DOHH2 (cell line): Measurements from ENCODE around the gene MTLN.
"Not testable (repeated sequence)": the region's sequence is repeated elsewhere in the genome, so short reads cannot be mapped to it uniquely, and the experiment has no call there.

Experiments used
- H3F3A ChIP-seq: fragments of 200-600 bp; sonication (generic), shearing (Covaris generic); 2 replicates; pipeline ENCODE4 v1.6.0; 2016; ENCODE audit warnings: antibody characterized with exemption, mild to moderate bottlenecking; ENCODE audit not compliant: control insufficient read depth, insufficient read depth
- H3K27ac ChIP-seq: fragments of 200-600 bp; sonication (generic); 2 replicates; pipeline ENCODE4 v1.5.1; 2014; ENCODE audit warnings: low read depth, mild to moderate bottlenecking, low read length, moderate library complexity
- H3K27me3 ChIP-seq: fragments of 200-600 bp; sonication (generic); 2 replicates; pipeline ENCODE4 v1.6.1; 2014; ENCODE audit warnings: mild to moderate bottlenecking, low read length, mixed read lengths; ENCODE audit not compliant: control insufficient read depth
- H3K36me3 ChIP-seq: fragments of 200-600 bp; sonication (generic); 2 replicates; pipeline ENCODE4 v1.6.1; 2014; ENCODE audit warnings: mild to moderate bottlenecking, low read length, moderate library complexity, mixed read lengths; ENCODE audit not compliant: control insufficient read depth
- H3K4me1 ChIP-seq: fragments of 200-600 bp; sonication (generic); 2 replicates; pipeline ENCODE4 v1.6.1; 2014; ENCODE audit warnings: mild to moderate bottlenecking, low read length, mixed read lengths; ENCODE audit not compliant: control insufficient read depth
- H3K4me2 ChIP-seq: fragments of 200-600 bp; sonication (generic); 2 replicates; pipeline ENCODE4 v1.6.0; 2014; ENCODE audit warnings: mild to moderate bottlenecking, low read length, moderate library complexity
- H3K4me3 ChIP-seq: fragments of 200-600 bp; sonication (generic); 2 replicates; pipeline ENCODE4 v1.5.1; 2014; ENCODE audit warnings: mild to moderate bottlenecking, low read length, mixed read lengths
- H3K79me2 ChIP-seq: fragments of 200-600 bp; sonication (generic); 2 replicates; pipeline ENCODE4 v1.6.1; 2014; ENCODE audit warnings: mild to moderate bottlenecking, low read length, mixed read lengths; ENCODE audit not compliant: control insufficient read depth
- H3K9me2 ChIP-seq: fragments of 200-600 bp; sonication (generic); replicated peaks from 2 replicates; pipeline ENCODE4 v1.6.1; 2014; ENCODE audit warnings: mild to moderate bottlenecking, low read length, mixed read lengths; ENCODE audit not compliant: control insufficient read depth
- H3K9me3 ChIP-seq: fragments of 200-600 bp; sonication (generic); 2 replicates; pipeline ENCODE4 v1.6.1; 2014; ENCODE audit warnings: antibody characterized with exemption, low read length, mixed read lengths; ENCODE audit not compliant: control insufficient read depth, insufficient read depth
- H4K20me1 ChIP-seq: fragments of 200-600 bp; sonication (generic); 2 replicates; pipeline ENCODE4 v1.6.0; 2014; ENCODE audit warnings: low read depth, mild to moderate bottlenecking, antibody characterized with exemption, low read length, moderate library complexity; ENCODE audit not compliant: control insufficient read depth, insufficient read depth
- CTCF ChIP-seq: fragments of 200-600 bp; sonication (generic); IDR thresholded peaks from one replicate; pipeline ENCODE4 v1.5.1; 2014; ENCODE audit warnings: antibody characterized with exemption, mild to moderate bottlenecking, low read depth, low read length; ENCODE audit not compliant: poor library complexity, severe bottlenecking
- EZH2phosphoT487 ChIP-seq: fragments of 200-600 bp; sonication (generic); IDR thresholded peaks from 2 replicates; pipeline ENCODE4 v1.6.1; 2017; ENCODE audit warnings: borderline replicate concordance, mild to moderate bottlenecking, antibody characterized with exemption, low read length, moderate library complexity, mixed read lengths

MTLN gene

GRCh38 chr2:110204408-110205385 lies 7.7 kb downstream of the MTLN start, which contains the start of gene NPHP1:
TSS of gene NPHP1 (minus strand) at chr2:110205013. CDS start at chr2:110204968, 45 bp downstream.
- no peaks in the 10 kb centered on the region for H3K27me3 ChIP-seq
- peaks cover 9% of the 10 kb centered on the region for H3F3A ChIP-seq
- H3K9me2 ChIP-seq: no peaks in the 10 kb centered on the region
- H4K20me1 ChIP-seq: no peaks in the 10 kb centered on the region
- no peaks in the 10 kb centered on the region for H3K9me3 ChIP-seq
- peak within 1 kb of the TSS; percentile 83 for H3K4me2 ChIP-seq
- no peak within 1 kb of the TSS for H3K27ac ChIP-seq
- no peaks in the 10 kb centered on the region for H3K79me2 ChIP-seq
- H3K4me3 ChIP-seq: peak within 1 kb of the TSS; percentile 85
- no peak for TF ChIP-seq EZH2phosphoT487
- no peak for TF ChIP-seq CTCF
- H3K36me3 ChIP-seq: peaks cover 11% of the 10 kb centered on the region
- H3K4me1 ChIP-seq: peaks cover 12% of the 10 kb centered on the region

GRCh38 chr2:110198016-110198415 lies 14.3 kb downstream of the MTLN start:
- Histone ChIP-seq H3K4me2 (no peak overlapping the region), H3K27ac (no peak overlapping the region), H3K4me1 (no peaks in the 10 kb centered on the region), H3K27me3 (no peaks in the 10 kb centered on the region), H3K79me2 (no peaks in the 10 kb centered on the region), H3K36me3 (no peaks in the 10 kb centered on the region), H3K9me2 (no peaks in the 10 kb centered on the region), H3F3A (no peaks in the 10 kb centered on the region), H3K9me3 (no peaks in the 10 kb centered on the region), H3K4me3 (no peak overlapping the region), H4K20me1 (no peaks in the 10 kb centered on the region)
- no peak for TF ChIP-seq CTCF
- no peak for TF ChIP-seq EZH2phosphoT487

GRCh38 chr2:110197452-110197851 lies 14.9 kb downstream of the MTLN start:
- H3K4me1 ChIP-seq: no peaks in the 10 kb centered on the region
- H3K36me3 ChIP-seq: no peaks in the 10 kb centered on the region
- no peaks in the 10 kb centered on the region for H3K79me2 ChIP-seq
- TF ChIP-seq EZH2phosphoT487 (no peak), CTCF (no peak)
- no peaks in the 10 kb centered on the region for H3K9me2 ChIP-seq
- no peaks in the 10 kb centered on the region for H3F3A ChIP-seq
- H3K27ac ChIP-seq: no peak overlapping the region
- no peaks in the 10 kb centered on the region for H3K9me3 ChIP-seq
- H3K4me2 ChIP-seq: no peak overlapping the region
- no peak overlapping the region for H3K4me3 ChIP-seq
- no peaks in the 10 kb centered on the region for H4K20me1 ChIP-seq
- no peaks in the 10 kb centered on the region for H3K27me3 ChIP-seq

GRCh38 chr2:110190169-110190568 lies 22.2 kb downstream of the MTLN start:
- H3K27ac ChIP-seq, H3K36me3 ChIP-seq, H3K4me1 ChIP-seq: not testable (repeated sequence)

More at GRCh38 chr2:110190169-110190568, 22.2 kb downstream of the MTLN start:
- not testable (repeated sequence) for H3K9me2 ChIP-seq, H3K4me3 ChIP-seq, H3K4me2 ChIP-seq, H3K79me2 ChIP-seq, H3K27me3 ChIP-seq, H3K9me3 ChIP-seq, H4K20me1 ChIP-seq, H3F3A ChIP-seq
